Measurements from ENCODE around the gene TPX2.

- TF ChIP-seq EZH2phosphoT487 (IDR thresholded peaks at IDR 0.05; ENCODE audit: insufficient read depth, low read depth) = no peak
- no peak for TF ChIP-seq EZH2 (IDR thresholded peaks at IDR 0.05; ENCODE audit: insufficient read depth, poor library complexity, severe bottlenecking)
These were observed 33.2 kb upstream of the TPX2 start for GRCh38 chr20:31705598-31706597.
